WTC11 (cell line): ENCODE data around the gene TRPC4AP. TPM values are rescaled to one million over a fixed set of nuclear protein-coding genes. Genes with fewer than 3 reads are reported as not detected.

ENCODE experiments used
- ATAC-seq: fragments of 200-7000 bp; cut with Tn5 transposase; 2 replicates; pipeline ENCODE4 v1.10.0; 2021; ENCODE audit warnings: mild to moderate bottlenecking, moderate library complexity
- CTCF ChIA-PET: fragments of 300-600 bp; sonication (Branson Sonifier 250); formaldehyde crosslinking; loops from one replicate; lab custom pipeline; 2021; ENCODE audit warnings: antibody characterized with exemption; lab: Charles Lee
- POLR2A ChIA-PET: fragments of 350-600 bp; sonication (Branson Sonifier 250); formaldehyde crosslinking; loops from one replicate; lab custom pipeline; 2021; ENCODE audit warnings: antibody characterized with exemption; lab: Charles Lee
- DNase-seq: peaks from one replicate; pipeline ENCODE4 v3.0.0; 2021; ENCODE audit warnings: low spot score
- H3K27ac Mint-ChIP-seq: 2 replicates; pipeline ENCODE4 v1.8.0; 2021; ENCODE audit warnings: mixed read lengths
- H3K27me3 Mint-ChIP-seq: 2 replicates; pipeline ENCODE4 v1.8.0; 2021; ENCODE audit warnings: low read depth, mild to moderate bottlenecking, moderate library complexity, mixed read lengths
- H3K36me3 Mint-ChIP-seq: 2 replicates; pipeline ENCODE4 v1.8.0; 2021; ENCODE audit warnings: mixed read lengths
- H3K4me1 Mint-ChIP-seq: 2 replicates; pipeline ENCODE4 v1.8.0; 2022; ENCODE audit warnings: mixed read lengths
- H3K4me3 Mint-ChIP-seq: 2 replicates; pipeline ENCODE4 v1.8.0; 2021; ENCODE audit warnings: mild to moderate bottlenecking, moderate library complexity, mixed read lengths
- H3K9me3 Mint-ChIP-seq: 2 replicates; pipeline ENCODE4 v1.8.0; 2021; ENCODE audit warnings: mixed read lengths
- ATF3 ChIP-seq: sonication (generic); formaldehyde crosslinking; conservative IDR thresholded peaks from 2 replicates; pipeline ENCODE4 v1.8.1; 2022; ENCODE audit warnings: mild to moderate bottlenecking, missing genetic modification reagents
- GABPB1 ChIP-seq: sonication (generic); formaldehyde crosslinking; IDR thresholded peaks from 2 replicates; pipeline ENCODE4 v1.8.1; 2023; ENCODE audit warnings: mild to moderate bottlenecking, missing genetic modification reagents
- GTF2I ChIP-seq: fragments of 250-450 bp; sonication (Bioruptor Pico); conservative IDR thresholded peaks from 2 replicates; pipeline ENCODE4 v1.4.0; 2021; ENCODE audit warnings: mild to moderate bottlenecking
- HMGA2 ChIP-seq: fragments of 250-450 bp; sonication (Bioruptor Pico); IDR thresholded peaks from 2 replicates; pipeline ENCODE4 v1.4.0; 2021; ENCODE audit warnings: mild to moderate bottlenecking, moderate library complexity
- IRF2 ChIP-seq: sonication (generic); formaldehyde crosslinking; IDR thresholded peaks from 2 replicates; pipeline ENCODE4 v1.8.0; 2022; ENCODE audit warnings: low read depth, missing genetic modification reagents, borderline replicate concordance
- KAT7 ChIP-seq: sonication (generic); formaldehyde crosslinking; IDR thresholded peaks from 2 replicates; pipeline ENCODE4 v1.8.1; 2023; ENCODE audit warnings: missing genetic modification reagents, mild to moderate bottlenecking, borderline replicate concordance
- MAX ChIP-seq: sonication (generic); formaldehyde crosslinking; IDR thresholded peaks from 2 replicates; pipeline ENCODE4 v1.8.0; 2022; ENCODE audit warnings: mild to moderate bottlenecking, missing genetic modification reagents
- MYBL2 ChIP-seq: sonication (generic); formaldehyde crosslinking; IDR thresholded peaks from 2 replicates; pipeline ENCODE4 v1.8.1; 2023; ENCODE audit warnings: mild to moderate bottlenecking, moderate library complexity, missing genetic modification reagents
- NFE2L1 ChIP-seq: sonication (generic); formaldehyde crosslinking; IDR thresholded peaks from 2 replicates; pipeline ENCODE4 v1.8.1; 2023; ENCODE audit warnings: missing genetic modification reagents
- PREB ChIP-seq: sonication (generic); formaldehyde crosslinking; IDR thresholded peaks from 2 replicates; pipeline ENCODE4 v1.8.1; 2022; ENCODE audit warnings: mild to moderate bottlenecking, missing genetic modification reagents, moderate library complexity, borderline replicate concordance
- RORB ChIP-seq: fragments of 250-450 bp; sonication (Bioruptor Pico); IDR thresholded peaks from 2 replicates; pipeline ENCODE4 v1.9.0; 2021; ENCODE audit warnings: mild to moderate bottlenecking
- SMAD3 ChIP-seq: sonication (generic); formaldehyde crosslinking; IDR thresholded peaks from 2 replicates; pipeline ENCODE4 v1.8.0; 2022; ENCODE audit warnings: missing genetic modification reagents, mild to moderate bottlenecking, borderline replicate concordance
- SP1 ChIP-seq: sonication (generic); formaldehyde crosslinking; conservative IDR thresholded peaks from 2 replicates; pipeline ENCODE4 v1.8.1; 2022; ENCODE audit warnings: missing genetic modification reagents
- TEAD1 ChIP-seq: sonication (generic); formaldehyde crosslinking; IDR thresholded peaks from 2 replicates; pipeline ENCODE4 v1.8.0; 2022; ENCODE audit warnings: mild to moderate bottlenecking, missing genetic modification reagents
- TP53 ChIP-seq: sonication (generic); formaldehyde crosslinking; IDR thresholded peaks from 2 replicates; pipeline ENCODE4 v1.8.1; 2023; ENCODE audit warnings: mild to moderate bottlenecking, missing genetic modification reagents
- USF1 ChIP-seq: sonication (generic); formaldehyde crosslinking; IDR thresholded peaks from 2 replicates; pipeline ENCODE4 v1.8.0; 2022; ENCODE audit warnings: mild to moderate bottlenecking, missing genetic modification reagents
- ZNF281 ChIP-seq: sonication (generic); formaldehyde crosslinking; IDR thresholded peaks from 2 replicates; pipeline ENCODE4 v1.8.0; 2023; ENCODE audit warnings: mild to moderate bottlenecking, missing genetic modification reagents
- ZNF423 ChIP-seq: fragments of 250-450 bp; sonication (Bioruptor Pico); IDR thresholded peaks from 2 replicates; pipeline ENCODE4 v2.1.2; 2022; ENCODE audit warnings: mild to moderate bottlenecking, moderate library complexity
- ZNF512 ChIP-seq: sonication (generic); formaldehyde crosslinking; IDR thresholded peaks from 2 replicates; pipeline ENCODE4 v1.8.1; 2022; ENCODE audit warnings: missing genetic modification reagents, borderline replicate concordance
- ZSCAN18 ChIP-seq: fragments of 250-450 bp; sonication (Bioruptor Pico); IDR thresholded peaks from 2 replicates; pipeline ENCODE4 v2.1.2; 2022; ENCODE audit warnings: mild to moderate bottlenecking, moderate library complexity
- total RNA-seq: library from RNA; stranded (reverse); gene quantifications from 3 replicates; pipeline ENCODE4 v1.2.3, GENCODE V29; 2021

TRPC4AP gene
- total RNA-seq, 1 experiment from 2014 or later = 73.8 TPM

GRCh38 chr20:34983995-34984735, 108.4 kb downstream of the TRPC4AP start (continued):
- TF ChIP-seq ZNF281 (CRISPR knock-in tag) (0 out of 2 replicates have a peak, but pooled peaks have one; percentile 16), GTF2I (CRISPR knock-in tag) (peak; percentile 71), MYBL2 (CRISPR knock-in tag) (no peak), USF1 (CRISPR knock-in tag) (peak; percentile 29; the same call in 1 of the 2 replicates), PREB (no peak), SP1 (CRISPR knock-in tag) (peak; percentile 59), NFE2L1 (0 out of 2 replicates have a peak, but pooled peaks have one; percentile 38)

GRCh38 chr20:34983089-34983820, 109.4 kb downstream of the TRPC4AP start:
- Mint-ChIP-seq H3K27ac (no peak overlapping the region), H3K9me3 (no peaks in the 10 kb centered on the region), H3K4me1 (peaks cover 48% of the 10 kb centered on the region), H3K36me3 (no peaks in the 10 kb centered on the region), H3K4me3 (peak overlapping the region; percentile 4; the same call in 1 of the 2 replicates), H3K27me3 (peaks cover 53% of the 10 kb centered on the region)
- POLR2A ChIA-PET = interaction anchor here (1.0 kb wide), 1 partner anchor 27 kb away, joined by 3 read pairs; the partner anchor contains the start of gene MYH7B
- 0 out of 2 replicates have a peak, but pooled peaks have one; percentile 73 for TF ChIP-seq ZNF512 (CRISPR knock-in tag)
- no peak for TF ChIP-seq ATF3 (CRISPR knock-in tag)
- no peak for ATAC-seq
- DNase-seq = no peak
- CTCF ChIA-PET = interaction anchor here (0.8 to 4.5 kb wide), 8 partner anchors 15 to 301 kb away, joined by 3 to 22 read pairs (median 6); partner anchors contain the start of genes EIF6, GSS and MYH7B

- H3K27ac Mint-ChIP-seq = no peak overlapping the region
- no peak overlapping the region for H3K4me3 Mint-ChIP-seq
- H3K36me3 Mint-ChIP-seq = no peaks in the 10 kb centered on the region
- peaks cover 53% of the 10 kb centered on the region for H3K27me3 Mint-ChIP-seq
- POLR2A ChIA-PET = no interaction called here
- DNase-seq (no peak), ATAC-seq (no peak)
- H3K9me3 Mint-ChIP-seq = no peaks in the 10 kb centered on the region
- peaks cover 51% of the 10 kb centered on the region for H3K4me1 Mint-ChIP-seq
- CTCF ChIA-PET = interaction anchor here (1.1 to 4.5 kb wide), 3 partner anchors 16 to 102 kb away, joined by 3 to 22 read pairs (median 7); no protein-coding TSS in a partner anchor
- TF ChIP-seq TEAD1 (no peak), HMGA2 (no peak), IRF2 (CRISPR knock-in tag) (no peak), ZSCAN18 (CRISPR knock-in tag) (no peak), MAX (CRISPR knock-in tag) (no peak), TP53 (CRISPR knock-in tag) (no peak), GABPB1 (no peak), RORB (CRISPR knock-in tag) (no peak), ZNF423 (CRISPR knock-in tag) (no peak), SMAD3 (CRISPR knock-in tag) (no peak), PREB (no peak), KAT7 (CRISPR knock-in tag) (no peak)
Observed at GRCh38 chr20:34982270-34983088, 110.1 kb downstream of the TRPC4AP start.
